Stimulated activated CD4-positive, alpha-beta T cell treated with anti-CD3 and anti-CD28 coated beads, Interleukin-4, amount 100 ng/mL, for 1 hour (primary cell): ENCODE measurements around the gene MIOX.

Experiments
- DNase-seq: peaks from one replicate; pipeline ENCODE4 v3.0.0-alpha.2; 2020

MIOX gene

GRCh38 chr22:50473855-50474671 lies 12.6 kb upstream of the MIOX start:
- peak; percentile 42 for DNase-seq

GRCh38 chr22:50474710-50475651 lies 11.7 kb upstream of the MIOX start, which contains the start of gene SBF1:
SBF1 (minus strand) TSS chr22:50475035; CDS start chr22:50474840, 195 bp downstream.
- peak; percentile 90 for DNase-seq

GRCh38 chr22:50475652-50476002 lies 11.0 kb upstream of the MIOX start:
- no peak for DNase-seq

GRCh38 chr22:50476868-50477267 lies 9.8 kb upstream of the MIOX start:
- DNase-seq, result no peak

- no peak for DNase-seq
Observed at GRCh38 chr22:50477923-50478322, 8.7 kb upstream of the MIOX start.

GRCh38 chr22:50479721-50480120 lies 6.9 kb upstream of the MIOX start:
- no peak for DNase-seq

- DNase-seq, result no peak
Observed at GRCh38 chr22:50481045-50481439, 5.6 kb upstream of the MIOX start.

GRCh38 chr22:50481440-50482106 lies 5.1 kb upstream of the MIOX start, which contains the start of gene ADM2:
ADM2 (plus strand) TSS chr22:50481543; CDS start chr22:50481848, 305 bp downstream.
- peak; percentile 70 for DNase-seq

GRCh38 chr22:50482107-50483074 lies 4.3 kb upstream of the MIOX start:
- no peak for DNase-seq

- no peak for DNase-seq
Observed at GRCh38 chr22:50483106-50483505, 3.6 kb upstream of the MIOX start.

- no peak for DNase-seq
Observed at GRCh38 chr22:50483556-50483955, 3.1 kb upstream of the MIOX start.

- DNase-seq, result no peak
Observed at GRCh38 chr22:50483977-50484853, 2.4 kb upstream of the MIOX start.

- DNase-seq, result no peak
Observed at GRCh38 chr22:50485221-50486131, 1.2 kb upstream of the MIOX start.

- no peak for DNase-seq
Observed at GRCh38 chr22:50487290-50488005, 789 bp downstream of the MIOX start.

GRCh38 chr22:50488006-50488677 lies 1.5 kb downstream of the MIOX start:
- no peak for DNase-seq

- no peak for DNase-seq
Observed at GRCh38 chr22:50488886-50489285, 2.2 kb downstream of the MIOX start.

GRCh38 chr22:50489363-50490243 lies 2.9 kb downstream of the MIOX start:
- no peak for DNase-seq
